GM21526 (cell line): ENCODE data around the gene SRBD1.

ENCODE experiments used
- ATAC-seq: cut with Tn5 transposase; IDR thresholded peaks from one replicate; pipeline ENCODE4 v1.9.1; 2021; ENCODE audit warnings: moderate library complexity; ENCODE audit not compliant: unreplicated experiment, low FRiP score

The SRBD1 gene

GRCh38 chr2:45483997-45484396 is 127.1 kb downstream of the SRBD1 start:
- ATAC-seq = no peak

GRCh38 chr2:45477546-45477945 is 133.5 kb downstream of the SRBD1 start:
- ATAC-seq = no peak

- ATAC-seq = no peak
These were observed 140.5 kb downstream of the SRBD1 start for GRCh38 chr2:45470531-45470930.

GRCh38 chr2:45469314-45470099 is 141.6 kb downstream of the SRBD1 start:
- no peak for ATAC-seq

GRCh38 chr2:45468279-45468678 is 142.8 kb downstream of the SRBD1 start:
- ATAC-seq = no peak

- no peak for ATAC-seq
These were observed 145.0 kb downstream of the SRBD1 start for GRCh38 chr2:45466053-45466452.

GRCh38 chr2:45460825-45461224 is 150.2 kb downstream of the SRBD1 start:
- no peak for ATAC-seq

GRCh38 chr2:45459860-45460259 is 151.2 kb downstream of the SRBD1 start:
- ATAC-seq = no peak

GRCh38 chr2:45458909-45459563 is 152.0 kb downstream of the SRBD1 start:
- no peak for ATAC-seq

GRCh38 chr2:45457211-45457945 is 153.7 kb downstream of the SRBD1 start:
- no peak for ATAC-seq

GRCh38 chr2:45452866-45453265 is 158.2 kb downstream of the SRBD1 start:
- no peak for ATAC-seq

GRCh38 chr2:45450634-45451033 is 160.4 kb downstream of the SRBD1 start:
- no peak for ATAC-seq

- ATAC-seq = no peak
These were observed 162.8 kb downstream of the SRBD1 start for GRCh38 chr2:45448217-45448616.

GRCh38 chr2:45446016-45446415 is 165.1 kb downstream of the SRBD1 start:
- no peak for ATAC-seq

- no peak for ATAC-seq
These were observed 166.0 kb downstream of the SRBD1 start for GRCh38 chr2:45445037-45445436.

GRCh38 chr2:45443012-45443411 is 168.1 kb downstream of the SRBD1 start:
- ATAC-seq = no peak

GRCh38 chr2:45442026-45442425 is 169.0 kb downstream of the SRBD1 start:
- ATAC-seq = no peak

- no peak for ATAC-seq
These were observed 169.5 kb downstream of the SRBD1 start for GRCh38 chr2:45441571-45441970.

- no peak for ATAC-seq
These were observed 171.0 kb downstream of the SRBD1 start for GRCh38 chr2:45439788-45440773.
